ENCODE data around the gene AHRR.
"Not testable (repeated sequence)": the region's sequence is repeated elsewhere in the genome, so short reads cannot be mapped to it uniquely, and the experiment has no call there.

Gene AHRR

GRCh38 chr5:395156-395920 is 73.8 kb downstream of the AHRR start:
- Histone ChIP-seq H3K4me1 (ENCODE audit: control insufficient read depth, insufficient read depth, low read length) (peaks cover 11% of the 10 kb centered on the region), H3K27me3 (ENCODE audit: control insufficient read depth, insufficient read depth, low read length) (peaks cover 17% of the 10 kb centered on the region), H3K9me3 (ENCODE audit: control insufficient read depth, low read length) (no peaks in the 10 kb centered on the region), H3K4me3 (ENCODE audit: low read length) (no peak overlapping the region), H3K36me3 (ENCODE audit: control insufficient read depth, insufficient read depth, low read length) (no peaks in the 10 kb centered on the region), H3K9ac (ENCODE audit: low read length) (no peak overlapping the region)

GRCh38 chr5:395921-396530 is 74.5 kb downstream of the AHRR start:
- Histone ChIP-seq H3K36me3 (ENCODE audit: control insufficient read depth, insufficient read depth, low read length) (no peaks in the 10 kb centered on the region), H3K9ac (ENCODE audit: low read length) (no peak overlapping the region), H3K4me3 (ENCODE audit: low read length) (no peak overlapping the region), H3K9me3 (ENCODE audit: control insufficient read depth, low read length) (no peaks in the 10 kb centered on the region), H3K4me1 (ENCODE audit: control insufficient read depth, insufficient read depth, low read length) (peaks cover 11% of the 10 kb centered on the region), H3K27me3 (ENCODE audit: control insufficient read depth, insufficient read depth, low read length) (peaks cover 17% of the 10 kb centered on the region)

- H3K9ac ChIP-seq (ENCODE audit: low read length), result no peak overlapping the region
Measured at GRCh38 chr5:396531-396961, 75.0 kb downstream of the AHRR start.

GRCh38 chr5:398141-398474 is 76.6 kb downstream of the AHRR start:
- H3K4me3 ChIP-seq (ENCODE audit: low read length); H3K36me3 ChIP-seq (ENCODE audit: control insufficient read depth, insufficient read depth, low read length); H3K9ac ChIP-seq (ENCODE audit: low read length); H3K9me3 ChIP-seq (ENCODE audit: control insufficient read depth, low read length): not testable (repeated sequence)
- Histone ChIP-seq H3K27me3 (ENCODE audit: control insufficient read depth, insufficient read depth, low read length) (peaks cover 17% of the 10 kb centered on the region), H3K4me1 (ENCODE audit: control insufficient read depth, insufficient read depth, low read length) (peaks cover 11% of the 10 kb centered on the region)

More at GRCh38 chr5:396531-396961, 75.0 kb downstream of the AHRR start:
- H3K9me3 ChIP-seq (ENCODE audit: control insufficient read depth, low read length), result no peaks in the 10 kb centered on the region
- H3K4me1 ChIP-seq (ENCODE audit: control insufficient read depth, insufficient read depth, low read length), result peaks cover 11% of the 10 kb centered on the region
- H3K27me3 ChIP-seq (ENCODE audit: control insufficient read depth, insufficient read depth, low read length), result peaks cover 17% of the 10 kb centered on the region
- H3K4me3 ChIP-seq (ENCODE audit: low read length), result no peak overlapping the region
- no peaks in the 10 kb centered on the region for H3K36me3 ChIP-seq (ENCODE audit: control insufficient read depth, insufficient read depth, low read length)

DNA sequence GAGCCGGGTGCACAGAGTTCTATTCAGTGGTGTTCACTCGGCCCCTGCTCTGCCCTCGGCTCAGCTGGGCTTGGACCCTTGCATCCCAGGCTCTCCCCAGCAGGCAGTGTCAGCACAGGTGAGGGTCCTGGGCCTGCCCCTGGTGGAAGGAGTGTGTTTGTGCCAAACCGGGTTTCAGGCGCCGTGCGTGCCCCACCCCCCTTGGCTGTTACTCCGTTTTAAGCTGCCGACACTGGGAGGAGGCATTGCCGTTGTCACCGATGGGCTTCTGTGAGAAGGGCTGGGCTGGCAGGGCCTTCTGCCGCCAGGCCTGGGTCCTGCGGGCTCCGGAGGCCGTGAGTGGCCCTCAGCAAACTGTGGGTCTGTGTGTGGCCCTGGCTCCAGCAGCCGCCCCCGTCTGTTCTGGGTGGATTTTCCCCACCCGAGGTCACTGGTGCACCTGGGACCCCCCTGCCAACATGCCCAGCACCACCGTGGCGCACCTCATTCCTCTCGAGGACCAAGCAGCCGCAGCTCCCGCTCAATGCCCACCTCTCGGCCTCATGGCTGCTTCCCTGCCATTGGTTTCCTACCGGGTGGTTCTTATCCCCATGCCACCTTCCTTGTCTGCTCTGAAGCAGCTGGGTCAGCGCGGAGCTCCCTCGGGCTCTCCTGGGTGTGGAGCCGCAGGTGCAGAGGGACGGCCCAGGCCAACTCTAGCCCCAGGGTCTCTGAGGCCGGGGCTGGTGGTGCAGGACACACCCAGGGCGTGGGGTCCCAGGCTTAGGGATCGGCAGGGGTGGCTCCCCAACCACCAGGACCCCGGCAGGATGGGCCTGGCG is 77.2 kb downstream of the AHRR start:
- Histone ChIP-seq H3K9ac (ENCODE audit: low read length) (no peak overlapping the region), H3K27me3 (ENCODE audit: control insufficient read depth, insufficient read depth, low read length) (peaks cover 17% of the 10 kb centered on the region), H3K36me3 (ENCODE audit: control insufficient read depth, insufficient read depth, low read length) (no peaks in the 10 kb centered on the region), H3K4me1 (ENCODE audit: control insufficient read depth, insufficient read depth, low read length) (peaks cover 11% of the 10 kb centered on the region), H3K9me3 (ENCODE audit: control insufficient read depth, low read length) (no peaks in the 10 kb centered on the region), H3K4me3 (ENCODE audit: low read length) (no peak overlapping the region)

DNA sequence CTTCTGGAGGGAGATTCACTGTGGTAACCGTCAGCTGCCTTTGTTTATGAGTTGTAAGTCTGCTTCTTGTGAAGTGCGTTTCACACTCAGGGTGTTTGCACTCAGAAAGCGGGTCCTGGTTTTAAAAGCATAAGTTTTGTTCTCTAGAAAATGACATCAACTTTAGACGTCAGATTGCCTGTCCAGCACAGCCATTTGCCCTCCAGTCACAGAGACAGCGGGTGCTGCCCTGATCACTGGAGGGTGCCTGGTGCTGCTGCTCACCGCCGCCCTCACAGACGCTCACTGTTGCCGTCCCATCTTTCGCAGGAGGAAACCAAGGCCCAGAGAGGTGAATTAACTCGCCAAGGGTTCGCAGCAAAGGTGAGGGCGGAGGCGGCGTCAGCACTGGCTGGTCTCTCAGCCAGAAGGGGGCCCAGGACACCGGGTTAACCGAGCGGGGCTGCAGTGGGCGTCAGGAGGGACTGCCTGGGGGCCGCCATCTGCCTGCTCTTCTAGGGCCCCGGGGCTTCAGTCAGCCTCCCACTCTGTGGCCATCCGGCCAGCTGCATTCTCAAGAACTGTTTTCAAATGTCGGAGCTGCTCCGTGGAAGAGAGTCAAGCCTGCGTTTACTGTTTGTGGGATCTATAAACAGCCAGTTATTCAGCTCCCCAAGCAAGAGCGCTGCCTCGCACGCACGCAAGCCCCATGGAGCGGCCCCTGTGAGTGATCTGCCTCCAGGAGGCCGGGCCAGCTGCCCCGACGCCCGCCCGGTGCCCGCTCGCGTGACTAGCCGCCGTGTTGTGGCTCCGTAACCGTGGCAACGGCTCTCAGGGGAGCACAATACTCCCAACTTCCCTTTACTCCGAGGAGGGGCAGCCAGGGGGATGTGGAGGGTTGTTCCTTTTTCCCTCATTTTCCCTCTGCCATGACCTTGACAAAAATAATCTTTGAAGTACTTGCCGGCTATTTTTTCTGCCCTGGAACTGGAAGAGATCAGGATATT is 78.1 kb downstream of the AHRR start:
- Histone ChIP-seq H3K36me3 (ENCODE audit: control insufficient read depth, insufficient read depth, low read length) (no peaks in the 10 kb centered on the region), H3K27me3 (ENCODE audit: control insufficient read depth, insufficient read depth, low read length) (peaks cover 17% of the 10 kb centered on the region), H3K4me1 (ENCODE audit: control insufficient read depth, insufficient read depth, low read length) (peaks cover 11% of the 10 kb centered on the region), H3K9me3 (ENCODE audit: control insufficient read depth, low read length) (no peaks in the 10 kb centered on the region), H3K4me3 (ENCODE audit: low read length) (no peak overlapping the region), H3K9ac (ENCODE audit: low read length) (no peak overlapping the region)

DNA sequence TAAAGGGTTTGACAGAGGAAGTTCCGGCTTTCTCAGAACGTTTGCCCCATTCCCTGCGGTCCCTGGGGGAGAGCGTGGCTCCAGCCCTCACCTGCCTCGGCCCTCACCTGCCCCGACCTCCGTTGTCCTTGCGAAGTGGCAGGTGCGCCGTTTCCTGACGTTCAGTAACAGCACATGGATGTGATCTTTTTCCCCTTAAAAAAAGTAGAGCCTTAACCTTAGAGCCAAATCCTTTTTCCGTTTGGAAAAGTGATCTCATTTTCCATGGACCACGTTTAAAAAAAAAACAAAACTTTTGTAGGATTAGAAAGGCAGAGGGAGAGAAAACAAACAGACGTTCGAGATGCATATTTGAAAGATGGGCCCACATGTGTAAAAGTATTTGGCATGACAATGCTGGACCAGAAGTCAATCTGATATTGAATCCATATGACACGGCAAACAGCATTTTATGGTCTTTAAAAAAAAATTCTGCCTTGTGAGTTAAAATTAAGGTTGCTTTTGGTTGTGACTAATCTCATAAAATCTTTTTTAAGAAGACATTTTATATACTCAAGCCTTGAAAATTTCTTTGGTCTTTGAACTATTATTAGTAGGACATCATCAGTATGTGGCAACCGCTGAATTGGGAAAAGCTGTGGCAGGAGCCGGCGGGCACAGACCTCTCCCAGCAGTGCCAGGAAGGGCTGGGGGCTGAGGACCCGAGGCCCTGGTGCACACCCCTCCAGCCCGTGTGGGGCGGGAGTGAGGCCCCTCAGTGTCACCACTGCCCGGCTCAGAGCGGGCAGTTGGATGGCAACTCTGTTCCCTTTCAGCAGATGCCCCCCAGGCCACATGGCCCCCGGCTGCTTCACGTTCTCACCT is 79.0 kb downstream of the AHRR start:
- Histone ChIP-seq H3K9me3 (ENCODE audit: control insufficient read depth, low read length) (no peaks in the 10 kb centered on the region), H3K4me1 (ENCODE audit: control insufficient read depth, insufficient read depth, low read length) (peaks cover 11% of the 10 kb centered on the region), H3K36me3 (ENCODE audit: control insufficient read depth, insufficient read depth, low read length) (no peaks in the 10 kb centered on the region), H3K9ac (ENCODE audit: low read length) (no peak overlapping the region), H3K4me3 (ENCODE audit: low read length) (no peak overlapping the region), H3K27me3 (ENCODE audit: control insufficient read depth, insufficient read depth, low read length) (peaks cover 17% of the 10 kb centered on the region)

DNA sequence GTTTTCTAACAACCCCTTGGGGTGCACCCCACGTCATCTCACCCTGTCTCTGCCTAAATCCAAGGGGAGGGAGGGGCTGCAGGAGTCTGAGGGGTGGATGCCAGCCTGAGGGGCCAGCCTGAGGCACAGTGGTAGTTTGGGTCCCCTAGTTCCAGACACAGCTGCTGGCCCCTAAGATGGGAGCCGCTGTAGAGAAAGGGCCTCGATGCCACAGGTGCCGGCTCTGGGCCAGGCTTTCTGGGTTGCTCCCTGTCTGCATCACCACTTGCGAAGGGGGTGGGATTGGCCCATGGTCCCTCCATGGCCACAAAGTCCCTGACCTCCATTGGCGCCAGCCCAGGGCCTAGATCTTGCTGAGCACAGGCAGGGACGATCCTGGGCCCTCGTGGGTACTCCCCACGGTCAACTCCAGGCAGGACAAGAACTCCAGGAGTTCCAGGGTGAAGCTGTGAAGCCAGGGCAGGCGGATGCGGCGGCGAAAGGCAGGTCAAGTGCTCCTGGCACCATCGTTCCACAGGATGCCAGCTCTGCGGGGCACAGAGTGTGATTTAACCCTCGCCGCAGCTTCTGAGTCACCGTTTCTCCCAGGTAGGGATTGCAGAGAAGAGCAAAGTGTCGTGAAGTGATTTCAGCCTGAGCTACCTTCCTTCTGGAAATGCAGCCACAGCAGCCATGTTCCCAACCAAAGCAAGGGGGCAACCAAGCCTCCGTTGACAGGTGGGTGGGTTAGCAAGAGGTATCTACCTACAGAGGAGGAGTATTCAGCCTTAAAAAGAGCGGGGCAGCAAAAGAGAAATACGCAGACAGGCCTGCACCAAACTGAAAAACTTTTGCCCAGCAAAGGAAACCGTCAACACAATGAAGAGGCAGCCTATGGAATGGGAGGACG is 79.9 kb downstream of the AHRR start:
- Histone ChIP-seq H3K4me1 (ENCODE audit: control insufficient read depth, insufficient read depth, low read length) (peaks cover 11% of the 10 kb centered on the region), H3K27me3 (ENCODE audit: control insufficient read depth, insufficient read depth, low read length) (peaks cover 17% of the 10 kb centered on the region), H3K9ac (ENCODE audit: low read length) (no peak overlapping the region), H3K36me3 (ENCODE audit: control insufficient read depth, insufficient read depth, low read length) (no peaks in the 10 kb centered on the region), H3K4me3 (ENCODE audit: low read length) (no peak overlapping the region), H3K9me3 (ENCODE audit: control insufficient read depth, low read length) (no peaks in the 10 kb centered on the region)

DNA sequence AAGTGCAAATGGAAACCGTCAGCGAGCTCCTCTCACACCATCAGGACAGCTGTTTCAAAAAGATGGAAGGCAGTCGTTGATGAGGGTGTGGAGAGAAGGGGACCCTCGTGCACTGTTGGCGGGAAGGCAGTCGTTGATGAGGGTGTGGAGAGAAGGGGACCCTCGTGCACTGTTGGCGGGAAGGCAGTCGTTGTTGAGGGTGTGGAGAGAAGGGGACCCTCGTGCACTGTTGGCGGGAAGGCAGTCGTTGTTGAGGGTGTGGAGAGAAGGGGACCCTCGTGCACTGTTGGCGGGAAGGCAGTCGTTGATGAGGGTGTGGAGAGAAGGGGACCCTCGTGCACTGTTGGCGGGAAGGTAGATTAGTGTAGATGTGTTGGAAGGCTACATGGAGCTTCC is 80.7 kb downstream of the AHRR start:
- H3K9ac ChIP-seq (ENCODE audit: low read length); H3K4me3 ChIP-seq (ENCODE audit: low read length); H3K36me3 ChIP-seq (ENCODE audit: control insufficient read depth, insufficient read depth, low read length); H3K9me3 ChIP-seq (ENCODE audit: control insufficient read depth, low read length): not testable (repeated sequence)
- Histone ChIP-seq H3K27me3 (ENCODE audit: control insufficient read depth, insufficient read depth, low read length) (peaks cover 17% of the 10 kb centered on the region), H3K4me1 (ENCODE audit: control insufficient read depth, insufficient read depth, low read length) (peaks cover 11% of the 10 kb centered on the region)

DNA sequence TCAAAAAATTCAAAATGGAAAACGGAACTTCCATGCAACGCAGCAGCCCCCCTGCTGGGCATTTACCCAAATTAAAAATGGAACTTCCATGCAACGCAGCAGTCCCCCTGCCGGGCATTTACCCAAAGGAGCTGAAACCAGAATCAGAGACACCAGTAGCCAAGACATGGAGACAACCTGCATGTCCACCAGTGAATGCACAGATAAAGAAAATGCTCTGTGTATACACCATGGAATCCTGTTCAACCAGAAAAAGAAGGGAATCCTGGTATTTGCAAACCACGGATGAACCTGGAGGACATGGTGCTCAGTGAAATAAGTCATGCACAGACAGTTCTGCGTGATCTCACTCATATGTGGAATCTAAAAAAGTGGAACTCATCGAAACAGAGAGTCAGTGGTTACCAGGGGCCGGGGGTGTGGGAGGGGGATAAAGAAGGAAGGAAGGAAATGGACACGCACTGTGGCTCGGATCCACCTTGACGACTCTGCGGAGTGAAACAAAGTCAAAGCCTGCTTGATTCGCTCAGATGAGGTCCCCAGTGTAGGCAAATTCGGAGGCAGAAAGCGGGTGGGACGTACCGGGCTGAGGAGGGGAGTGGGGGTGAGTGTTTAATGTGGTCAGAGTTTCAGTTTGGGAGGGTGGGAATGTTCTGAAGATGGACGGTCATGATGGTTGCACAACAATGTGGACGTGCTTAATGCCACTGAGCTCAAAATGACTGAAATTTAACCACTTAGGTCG is 81.3 kb downstream of the AHRR start:
- Histone ChIP-seq H3K36me3 (ENCODE audit: control insufficient read depth, insufficient read depth, low read length) (no peaks in the 10 kb centered on the region), H3K4me3 (ENCODE audit: low read length) (no peak overlapping the region)

More for the DNA sequence above, 81.3 kb downstream of the AHRR start:
- H3K27me3 ChIP-seq (ENCODE audit: control insufficient read depth, insufficient read depth, low read length), result peaks cover 17% of the 10 kb centered on the region
- no peak overlapping the region for H3K9ac ChIP-seq (ENCODE audit: low read length)
- no peaks in the 10 kb centered on the region for H3K9me3 ChIP-seq (ENCODE audit: control insufficient read depth, low read length)
- H3K4me1 ChIP-seq (ENCODE audit: control insufficient read depth, insufficient read depth, low read length), result peaks cover 11% of the 10 kb centered on the region

Data from mucosa of stomach (tissue), 1 donor.